Loucy (cell line): ENCODE data around the gene YAP1.

ENCODE experiments used
- EZH2phosphoT487 ChIP-seq: fragments of 200-600 bp; IDR thresholded peaks from 2 replicates; pipeline ENCODE4 v1.6.1; 2018; ENCODE audit warnings: antibody characterized with exemption, mild to moderate bottlenecking, moderate library complexity, borderline replicate concordance
- TF ChIP-seq, protein P1 (sequence below): fragments of 200-600 bp; sonication (generic); conservative IDR thresholded peaks from 2 replicates; pipeline ENCODE4 v1.5.1; 2014; ENCODE audit warnings: mild to moderate bottlenecking, antibody characterized with exemption, low read length

DNA sequence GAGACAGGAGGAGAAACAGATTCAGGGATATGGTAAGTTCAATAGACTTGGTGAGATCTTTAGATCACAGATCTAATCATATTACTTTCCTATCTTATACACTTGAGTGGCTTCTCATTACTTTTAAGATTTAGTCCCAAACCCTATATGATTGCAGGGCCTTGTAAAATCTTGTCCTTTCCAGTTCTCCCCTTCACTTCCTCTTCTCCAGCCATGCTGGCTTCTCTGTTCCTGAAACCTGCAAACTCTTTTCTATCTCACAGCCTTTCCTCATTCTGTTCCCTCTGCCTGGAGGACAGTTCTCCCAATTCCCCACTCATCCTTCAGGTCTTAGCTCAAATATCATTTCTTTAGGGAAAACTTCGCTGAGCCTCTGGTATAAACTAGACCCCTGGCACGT lies 141.2 kb downstream of the YAP1 start:
- TF ChIP-seq, protein P1, sequence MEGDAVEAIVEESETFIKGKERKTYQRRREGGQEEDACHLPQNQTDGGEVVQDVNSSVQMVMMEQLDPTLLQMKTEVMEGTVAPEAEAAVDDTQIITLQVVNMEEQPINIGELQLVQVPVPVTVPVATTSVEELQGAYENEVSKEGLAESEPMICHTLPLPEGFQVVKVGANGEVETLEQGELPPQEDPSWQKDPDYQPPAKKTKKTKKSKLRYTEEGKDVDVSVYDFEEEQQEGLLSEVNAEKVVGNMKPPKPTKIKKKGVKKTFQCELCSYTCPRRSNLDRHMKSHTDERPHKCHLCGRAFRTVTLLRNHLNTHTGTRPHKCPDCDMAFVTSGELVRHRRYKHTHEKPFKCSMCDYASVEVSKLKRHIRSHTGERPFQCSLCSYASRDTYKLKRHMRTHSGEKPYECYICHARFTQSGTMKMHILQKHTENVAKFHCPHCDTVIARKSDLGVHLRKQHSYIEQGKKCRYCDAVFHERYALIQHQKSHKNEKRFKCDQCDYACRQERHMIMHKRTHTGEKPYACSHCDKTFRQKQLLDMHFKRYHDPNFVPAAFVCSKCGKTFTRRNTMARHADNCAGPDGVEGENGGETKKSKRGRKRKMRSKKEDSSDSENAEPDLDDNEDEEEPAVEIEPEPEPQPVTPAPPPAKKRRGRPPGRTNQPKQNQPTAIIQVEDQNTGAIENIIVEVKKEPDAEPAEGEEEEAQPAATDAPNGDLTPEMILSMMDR = no peak
- TF ChIP-seq EZH2phosphoT487 = no peak
